Kidney (tissue), 14 donors: ENCODE results near the gene PCDH20. TPM values are rescaled to one million over a fixed set of nuclear protein-coding genes. Genes with fewer than 3 reads are reported as not detected.

Experiments used
- DNase-seq, 5 donors: peaks; one replicate each; pipeline ENCODE4 v3.0.0-alpha.2; 2013 to 2020
- FAIRE-seq: peaks from 2 replicates; lab custom pipeline; 2012; peaks lifted over from hg19 to GRCh38; lab: Jason Lieb, UNC
- H3K27ac ChIP-seq, 2 donors: one replicate each; pipeline ENCODE4 v1.7.0; 2013; ENCODE audit warnings: low read depth in 2 of 2, low read length in 2 of 2, inconsistent platforms in 1 of 2
- H3K27me3 ChIP-seq: one replicate; pipeline ENCODE4 v1.7.1; 2013; ENCODE audit warnings: low read length, inconsistent platforms; ENCODE audit not compliant: control insufficient read depth, insufficient read depth
- H3K36me3 ChIP-seq, 3 donors: one replicate each; pipeline versions ENCODE4 v1.7.0 to v1.7.1; 2013; ENCODE audit warnings: low read length in 3 of 3, control low read depth in 1 of 3, inconsistent platforms in 1 of 3; ENCODE audit not compliant: insufficient read depth in 3 of 3, control insufficient read depth in 2 of 3
- H3K4me1 ChIP-seq, 3 donors: one replicate each; pipeline versions ENCODE4 v1.7.0 to v1.7.1; 2013; ENCODE audit warnings: low read length in 3 of 3, inconsistent platforms in 1 of 3, low read depth in 1 of 3; ENCODE audit not compliant: control insufficient read depth in 2 of 3, insufficient read depth in 2 of 3
- H3K4me3 ChIP-seq, 3 donors: one replicate each; pipeline versions ENCODE4 v1.7.0 to v1.8.1; 2013; ENCODE audit warnings: low read length in 3 of 3, control low read depth in 1 of 3, inconsistent platforms in 1 of 3
- H3K9ac ChIP-seq, 3 donors: one replicate each; pipeline versions ENCODE4 v1.7.0 to v1.7.1; 2013; ENCODE audit warnings: low read length in 3 of 3, control low read depth in 1 of 3, inconsistent platforms in 1 of 3
- H3K9me3 ChIP-seq, 3 donors: one replicate each; pipeline versions ENCODE4 v1.7.0 to v1.7.1; 2013; ENCODE audit warnings: low read length in 3 of 3, control low read depth in 1 of 3, inconsistent platforms in 1 of 3; ENCODE audit not compliant: control insufficient read depth in 2 of 3, insufficient read depth in 1 of 3
- CTCF ChIP-seq: IDR thresholded peaks from 3 replicates; pipeline ENCODE4 v1.5.1; 2012; ENCODE audit warnings: mild to moderate bottlenecking, moderate library complexity, borderline replicate concordance; ENCODE audit not compliant: insufficient read depth; ENCODE audit errors: extremely low read depth
- intact Hi-C: fragments of 100-400 bp; cut with DNase I; formaldehyde crosslinking; loops from one replicate; pipeline ENCODE4 v1.11.1; 2022
- polyA plus RNA-seq: library from polyadenylated mRNA; stranded (reverse); fragments of 350-450 nt; fragmentation: Illumina TruSeq; extraction: RNeasy Lipid Tissue Mini Kit (QIAGEN cat#74804); gene quantifications from one replicate; pipeline ENCODE4 v1.2.3, GENCODE V29; 2014; ENCODE audit warnings: low read depth, low replicate concordance; ENCODE audit not compliant: insufficient read depth
- total RNA-seq: library from RNA; stranded (reverse); fragmentation: NEBNext Ultra II Directional; extraction: Animal tissue kit (Norgen Biotek cat#: 25700); gene quantifications from one replicate; pipeline ENCODE4 v1.2.1, GENCODE V29; 2021
- donor health status: control.
- donor health status: control.
- donor health status: control.
- donor health status: control.
- donor health status: control.
- donor health status: DM: yes; HTN: yes; CAD: no.
- donor health status: Normal renal cell carcinoma (clear cell type).

The PCDH20 gene
- total and polyA plus RNA-seq, 2 donors from 2014 or later = 0.45 to 3.0 TPM

GRCh38 chr13:61432029-61432428 lies 16.4 kb upstream of the PCDH20 start:
- intact Hi-C loops = no loop called here
- DNase-seq (no peak), FAIRE-seq (peak; percentile 66)
- H3K9me3 ChIP-seq = no peaks in the 10 kb centered on the region
- no peak for TF ChIP-seq CTCF
- H3K27me3 ChIP-seq = no peaks in the 10 kb centered on the region
- H3K4me1 ChIP-seq = no peaks in the 10 kb centered on the region
- H3K27ac ChIP-seq = no peak overlapping the region
- no peak overlapping the region for H3K4me3 ChIP-seq
- no peak overlapping the region for H3K9ac ChIP-seq
- no peaks in the 10 kb centered on the region for H3K36me3 ChIP-seq

- no peak for TF ChIP-seq CTCF
- Histone ChIP-seq H3K4me1 (no peaks in the 10 kb centered on the region), H3K4me3 (no peak overlapping the region), H3K27ac (no peak overlapping the region), H3K9me3 (no peaks in the 10 kb centered on the region), H3K36me3 (no peaks in the 10 kb centered on the region), H3K9ac (no peak overlapping the region), H3K27me3 (no peaks in the 10 kb centered on the region)
- no peak for DNase-seq
- intact Hi-C loops = no loop called here
- FAIRE-seq = no peak
Observed at GRCh38 chr13:61423915-61424314, 8.3 kb upstream of the PCDH20 start.

GRCh38 chr13:61417086-61417570 lies 1.5 kb upstream of the PCDH20 start:
- Histone ChIP-seq H3K9ac (no peak overlapping the region), H3K4me1 (peaks cover 0 to 3% (median 0%) of the 10 kb centered on the region in 3 donors), H3K4me3 (no peak overlapping the region), H3K27ac (no peak overlapping the region), H3K9me3 (no peaks in the 10 kb centered on the region), H3K36me3 (no peaks in the 10 kb centered on the region), H3K27me3 (no peaks in the 10 kb centered on the region)
- no peak for FAIRE-seq
- intact Hi-C loops = no loop called here
- no peak for TF ChIP-seq CTCF
- no peak for DNase-seq
